A204.1 (cell line): ENCODE measurements around the gene SYCE1L.
"Not testable (repeated sequence)": the region's sequence is repeated elsewhere in the genome, so short reads cannot be mapped to it uniquely, and the experiment has no call there.

Experiments used
- FAIRE-seq: peaks from 2 replicates; lab custom pipeline; 2012; peaks lifted over from hg19 to GRCh38; lab: Jason Lieb, UNC

The SYCE1L gene

GRCh38 chr16:77206533-77206932 is 7.3 kb downstream of the SYCE1L start:
- FAIRE-seq, result no peak

- no peak for FAIRE-seq
Observed at GRCh38 chr16:77207030-77207429, 7.8 kb downstream of the SYCE1L start.

GRCh38 chr16:77208382-77208781 is 9.2 kb downstream of the SYCE1L start:
- no peak for FAIRE-seq

GRCh38 chr16:77211880-77212740 is 12.9 kb downstream of the SYCE1L start:
- FAIRE-seq, result no peak

- no peak for FAIRE-seq
Observed at GRCh38 chr16:77212741-77213541, 13.7 kb downstream of the SYCE1L start.

GRCh38 chr16:77213542-77214106 is 14.4 kb downstream of the SYCE1L start:
- no peak for FAIRE-seq

- no peak for FAIRE-seq
Observed at GRCh38 chr16:77214411-77215138, 15.4 kb downstream of the SYCE1L start.

GRCh38 chr16:77219437-77219836 is 20.2 kb downstream of the SYCE1L start:
- FAIRE-seq, result no peak

GRCh38 chr16:77220427-77220826 is 21.2 kb downstream of the SYCE1L start:
- FAIRE-seq, result no peak

GRCh38 chr16:77221482-77221881 is 22.3 kb downstream of the SYCE1L start:
- FAIRE-seq, result no peak

GRCh38 chr16:77223184-77223583 is 24.0 kb downstream of the SYCE1L start:
- no peak for FAIRE-seq

- no peak for FAIRE-seq
Observed at GRCh38 chr16:77225182-77225581, 26.0 kb downstream of the SYCE1L start.

- no peak for FAIRE-seq
Observed at GRCh38 chr16:77227745-77228144, 28.5 kb downstream of the SYCE1L start.

- FAIRE-seq, result no peak
Observed at GRCh38 chr16:77231047-77231446, 31.8 kb downstream of the SYCE1L start.

- FAIRE-seq, result no peak
Observed at GRCh38 chr16:77233799-77234519, 34.8 kb downstream of the SYCE1L start.

GRCh38 chr16:77234611-77235010 is 35.4 kb downstream of the SYCE1L start:
- no peak for FAIRE-seq

- peak; percentile 75 for FAIRE-seq
Observed at GRCh38 chr16:77236063-77236511, 36.9 kb downstream of the SYCE1L start.

GRCh38 chr16:77238593-77238992 is 39.4 kb downstream of the SYCE1L start:
- no peak for FAIRE-seq

GRCh38 chr16:77242471-77242870 is 43.3 kb downstream of the SYCE1L start:
- FAIRE-seq, result not testable (repeated sequence)

- no peak for FAIRE-seq
Observed at GRCh38 chr16:77246150-77246549, 46.9 kb downstream of the SYCE1L start.

- no peak for FAIRE-seq
Observed at GRCh38 chr16:77250400-77250799, 51.2 kb downstream of the SYCE1L start.
